Measurements from ENCODE around the gene OR10AD1.

DNA sequence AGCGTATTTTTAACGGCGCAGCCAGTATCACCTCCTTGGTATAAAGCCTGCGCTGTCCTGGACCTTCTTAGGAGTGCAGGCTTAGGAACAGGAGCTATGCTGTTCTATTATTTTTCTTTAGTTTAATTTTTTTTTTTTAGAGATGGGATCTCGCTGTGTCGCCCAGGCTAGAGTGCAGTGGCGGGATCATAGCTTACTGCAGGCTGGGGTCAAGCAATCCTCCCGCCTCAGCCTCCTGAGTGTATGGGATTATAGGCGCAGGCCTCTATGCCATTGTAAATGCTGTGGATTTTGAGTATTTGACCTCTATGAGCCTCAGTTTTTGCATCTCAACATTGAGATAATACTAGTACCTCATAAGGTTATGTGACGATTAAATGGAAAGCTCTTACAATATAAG, 4.1 kb downstream of the OR10AD1 start:
- TF ChIP-seq POLR2A (IDR thresholded peaks at IDR 0.05), result no peak
- TF ChIP-seq, protein P1, sequence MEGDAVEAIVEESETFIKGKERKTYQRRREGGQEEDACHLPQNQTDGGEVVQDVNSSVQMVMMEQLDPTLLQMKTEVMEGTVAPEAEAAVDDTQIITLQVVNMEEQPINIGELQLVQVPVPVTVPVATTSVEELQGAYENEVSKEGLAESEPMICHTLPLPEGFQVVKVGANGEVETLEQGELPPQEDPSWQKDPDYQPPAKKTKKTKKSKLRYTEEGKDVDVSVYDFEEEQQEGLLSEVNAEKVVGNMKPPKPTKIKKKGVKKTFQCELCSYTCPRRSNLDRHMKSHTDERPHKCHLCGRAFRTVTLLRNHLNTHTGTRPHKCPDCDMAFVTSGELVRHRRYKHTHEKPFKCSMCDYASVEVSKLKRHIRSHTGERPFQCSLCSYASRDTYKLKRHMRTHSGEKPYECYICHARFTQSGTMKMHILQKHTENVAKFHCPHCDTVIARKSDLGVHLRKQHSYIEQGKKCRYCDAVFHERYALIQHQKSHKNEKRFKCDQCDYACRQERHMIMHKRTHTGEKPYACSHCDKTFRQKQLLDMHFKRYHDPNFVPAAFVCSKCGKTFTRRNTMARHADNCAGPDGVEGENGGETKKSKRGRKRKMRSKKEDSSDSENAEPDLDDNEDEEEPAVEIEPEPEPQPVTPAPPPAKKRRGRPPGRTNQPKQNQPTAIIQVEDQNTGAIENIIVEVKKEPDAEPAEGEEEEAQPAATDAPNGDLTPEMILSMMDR (IDR thresholded peaks at IDR 0.05), result no peak

Data from Peyer's patch (tissue), 4 donors.